MM.1S (cell line): Measurements from ENCODE around the gene ADGRD1.

ENCODE experiments used
- DNase-seq: peaks from one replicate; pipeline ENCODE4 v3.0.0-alpha.2; 2015
- H2AFZ ChIP-seq: fragments of 300-600 bp; sonication (generic); 2 replicates; pipeline ENCODE4 v1.6.0; 2016; ENCODE audit warnings: antibody characterized with exemption, low read length
- H3F3A ChIP-seq: fragments of 300-600 bp; sonication (generic); 2 replicates; pipeline ENCODE4 v1.6.1; 2016; ENCODE audit warnings: mild to moderate bottlenecking, antibody characterized with exemption, low read length, moderate library complexity, mixed read lengths; ENCODE audit not compliant: insufficient read depth
- H3K27ac ChIP-seq: fragments of 300-600 bp; sonication (generic); 2 replicates; pipeline ENCODE4 v1.5.1; 2016; ENCODE audit warnings: mild to moderate bottlenecking, low read length
- H3K27me3 ChIP-seq: fragments of 300-600 bp; sonication (generic); replicated peaks from 2 replicates; pipeline ENCODE4 v1.6.0; 2016; ENCODE audit warnings: low read length; ENCODE audit not compliant: insufficient read depth
- H3K36me3 ChIP-seq: fragments of 300-600 bp; sonication (generic); replicated peaks from 2 replicates; pipeline ENCODE4 v1.6.1; 2016; ENCODE audit warnings: mild to moderate bottlenecking, low read length, mixed read lengths; ENCODE audit not compliant: insufficient read depth
- H3K4me1 ChIP-seq: fragments of 300-600 bp; sonication (generic); 2 replicates; pipeline ENCODE4 v1.6.1; 2016; ENCODE audit warnings: low read length, mixed read lengths
- H3K4me2 ChIP-seq: fragments of 300-600 bp; sonication (generic); 2 replicates; pipeline ENCODE4 v1.6.0; 2016; ENCODE audit warnings: low read depth, low read length
- H3K4me3 ChIP-seq: fragments of 300-600 bp; sonication (generic); 2 replicates; pipeline ENCODE4 v1.5.1; 2016; ENCODE audit warnings: low read length, mixed read lengths
- H3K79me2 ChIP-seq: fragments of 300-600 bp; sonication (generic); 2 replicates; pipeline ENCODE4 v1.6.1; 2016; ENCODE audit warnings: mixed run types, low read length, mixed read lengths
- H3K9ac ChIP-seq: fragments of 300-600 bp; sonication (generic); 2 replicates; pipeline ENCODE4 v1.6.1; 2016; ENCODE audit warnings: low read length, mixed read lengths
- H3K9me2 ChIP-seq: fragments of 300-600 bp; sonication (generic); replicated peaks from 2 replicates; pipeline ENCODE4 v1.6.1; 2016; ENCODE audit warnings: mild to moderate bottlenecking, low read length, mixed read lengths; ENCODE audit not compliant: insufficient read depth
- H3K9me3 ChIP-seq: fragments of 300-600 bp; sonication (generic); replicated peaks from 2 replicates; pipeline ENCODE4 v1.6.1; 2016; ENCODE audit warnings: mild to moderate bottlenecking, low read length, mixed read lengths; ENCODE audit not compliant: insufficient read depth
- H4K20me1 ChIP-seq: fragments of 300-600 bp; sonication (generic); 2 replicates; pipeline ENCODE4 v1.6.1; 2016; ENCODE audit warnings: mild to moderate bottlenecking, low read length, moderate library complexity, mixed read lengths; ENCODE audit not compliant: insufficient read depth
- CTCF ChIP-seq: fragments of 300-600 bp; sonication (generic); IDR thresholded peaks from 2 replicates; pipeline ENCODE4 v1.5.1; 2016; ENCODE audit warnings: antibody characterized with exemption, low read length, mixed read lengths
- EZH2 ChIP-seq: fragments of 300-600 bp; sonication (generic); optimal IDR thresholded peaks from 2 replicates; pipeline ENCODE3; 2017; ENCODE audit warnings: low read depth, mild to moderate bottlenecking, antibody characterized with exemption, low read length, mixed read lengths
- EZH2phosphoT487 ChIP-seq: fragments of 300-600 bp; sonication (generic); IDR thresholded peaks from 2 replicates; pipeline ENCODE4 v1.6.1; 2018; ENCODE audit warnings: antibody characterized with exemption, low read length

ADGRD1 gene

GRCh38 chr12:131147894-131148293, 194.2 kb downstream of the ADGRD1 start:
- H3K4me2 ChIP-seq = no peak overlapping the region
- no peaks in the 10 kb centered on the region for H3K4me1 ChIP-seq
- H2AFZ ChIP-seq = no peak overlapping the region
- DNase-seq = no peak
- no peaks in the 10 kb centered on the region for H3K79me2 ChIP-seq
- no peak overlapping the region for H3K27ac ChIP-seq
- no peaks in the 10 kb centered on the region for H4K20me1 ChIP-seq
- H3K36me3 ChIP-seq = no peaks in the 10 kb centered on the region
- no peaks in the 10 kb centered on the region for H3K9me2 ChIP-seq
- no peak overlapping the region for H3K9ac ChIP-seq
- H3K4me3 ChIP-seq = no peak overlapping the region
- H3F3A ChIP-seq = no peaks in the 10 kb centered on the region
- no peaks in the 10 kb centered on the region for H3K27me3 ChIP-seq
- H3K9me3 ChIP-seq = no peaks in the 10 kb centered on the region
- TF ChIP-seq EZH2 = no peak
- no peak for TF ChIP-seq CTCF
- TF ChIP-seq EZH2phosphoT487 = no peak

- no peak for TF ChIP-seq EZH2
- TF ChIP-seq EZH2phosphoT487 = no peak
- no peak overlapping the region for H3K27ac ChIP-seq
- no peaks in the 10 kb centered on the region for H3K27me3 ChIP-seq
- H3K4me1 ChIP-seq = no peaks in the 10 kb centered on the region
- H3K36me3 ChIP-seq = no peaks in the 10 kb centered on the region
- H3K9ac ChIP-seq = no peak overlapping the region
- H4K20me1 ChIP-seq = no peaks in the 10 kb centered on the region
- H3F3A ChIP-seq = no peaks in the 10 kb centered on the region
- no peaks in the 10 kb centered on the region for H3K9me3 ChIP-seq
- H3K9me2 ChIP-seq = no peaks in the 10 kb centered on the region
- no peak overlapping the region for H3K4me3 ChIP-seq
- H3K79me2 ChIP-seq = no peaks in the 10 kb centered on the region
- DNase-seq = no peak
- no peak overlapping the region for H3K4me2 ChIP-seq
- H2AFZ ChIP-seq = no peak overlapping the region
Measured at GRCh38 chr12:131151558-131152345, 198.0 kb downstream of the ADGRD1 start.

GRCh38 chr12:131152587-131152986, 198.9 kb downstream of the ADGRD1 start:
- H3K9me2 ChIP-seq = no peaks in the 10 kb centered on the region
- no peaks in the 10 kb centered on the region for H3K9me3 ChIP-seq
- H3K9ac ChIP-seq = no peak overlapping the region
- H3K4me1 ChIP-seq = no peaks in the 10 kb centered on the region
- H2AFZ ChIP-seq = no peak overlapping the region
- H3K79me2 ChIP-seq = no peaks in the 10 kb centered on the region
- H3K4me2 ChIP-seq = no peak overlapping the region
- TF ChIP-seq EZH2 (no peak), EZH2phosphoT487 (no peak), CTCF (no peak)
- no peak overlapping the region for H3K4me3 ChIP-seq
- H3K36me3 ChIP-seq = no peaks in the 10 kb centered on the region
- H3K27me3 ChIP-seq = no peaks in the 10 kb centered on the region
- no peak for DNase-seq
- no peaks in the 10 kb centered on the region for H4K20me1 ChIP-seq
- no peak overlapping the region for H3K27ac ChIP-seq
- no peaks in the 10 kb centered on the region for H3F3A ChIP-seq

GRCh38 chr12:131153016-131153415, 199.3 kb downstream of the ADGRD1 start:
- Histone ChIP-seq H3K9me3 (no peaks in the 10 kb centered on the region), H3F3A (no peaks in the 10 kb centered on the region), H3K27ac (no peak overlapping the region), H3K9me2 (no peaks in the 10 kb centered on the region), H3K4me3 (no peak overlapping the region), H3K27me3 (no peaks in the 10 kb centered on the region), H2AFZ (no peak overlapping the region), H3K4me2 (no peak overlapping the region), H3K4me1 (no peaks in the 10 kb centered on the region), H4K20me1 (no peaks in the 10 kb centered on the region), H3K79me2 (no peaks in the 10 kb centered on the region), H3K9ac (no peak overlapping the region), H3K36me3 (no peaks in the 10 kb centered on the region)
- no peak for DNase-seq
- TF ChIP-seq EZH2phosphoT487 (no peak), CTCF (no peak)
